Activated T-helper 1 cell treated with Interleukin-2 at 50 U/mL for 16 hours (primary cell): ENCODE measurements around the gene TOMM40L.
"Not testable (repeated sequence)": the region's sequence is repeated elsewhere in the genome, so short reads cannot be mapped to it uniquely, and the experiment has no call there.

ENCODE experiments used
- DNase-seq: peaks from one replicate; pipeline ENCODE4 v3.0.0-alpha.2; 2020; ENCODE audit warnings: low read depth

TOMM40L gene

GRCh38 chr1:161257109-161257508 is 31.2 kb downstream of the TOMM40L start:
- not testable (repeated sequence) for DNase-seq

GRCh38 chr1:161258439-161259344 is 32.8 kb downstream of the TOMM40L start, which contains the start of gene PCP4L1:
TSS of gene PCP4L1 (plus strand) at chr1:161258745. CDS start at chr1:161258975, 230 bp downstream.
- no peak for DNase-seq

- no peak for DNase-seq
These were observed 33.5 kb downstream of the TOMM40L start for GRCh38 chr1:161259345-161259702.

GRCh38 chr1:161259765-161260164 is 33.9 kb downstream of the TOMM40L start:
- no peak for DNase-seq

GRCh38 chr1:161260376-161261260 is 34.8 kb downstream of the TOMM40L start:
- DNase-seq = no peak

- DNase-seq = no peak
These were observed 35.7 kb downstream of the TOMM40L start for GRCh38 chr1:161261261-161262235.

- DNase-seq = no peak
These were observed 39.4 kb downstream of the TOMM40L start for GRCh38 chr1:161265305-161265704.

GRCh38 chr1:161266202-161266601 is 40.3 kb downstream of the TOMM40L start:
- no peak for DNase-seq

- DNase-seq = no peak
These were observed 41.0 kb downstream of the TOMM40L start for GRCh38 chr1:161266836-161267235.

- no peak for DNase-seq
These were observed 41.5 kb downstream of the TOMM40L start for GRCh38 chr1:161267321-161267720.

- DNase-seq = no peak
These were observed 47.5 kb downstream of the TOMM40L start for GRCh38 chr1:161273402-161273801.

- no peak for DNase-seq
These were observed 49.0 kb downstream of the TOMM40L start for GRCh38 chr1:161274874-161275273.
